Measurements from ENCODE around the gene APMAP.
"Not testable (repeated sequence)": the region's sequence is repeated elsewhere in the genome, so short reads cannot be mapped to it uniquely, and the experiment has no call there.

DNA sequence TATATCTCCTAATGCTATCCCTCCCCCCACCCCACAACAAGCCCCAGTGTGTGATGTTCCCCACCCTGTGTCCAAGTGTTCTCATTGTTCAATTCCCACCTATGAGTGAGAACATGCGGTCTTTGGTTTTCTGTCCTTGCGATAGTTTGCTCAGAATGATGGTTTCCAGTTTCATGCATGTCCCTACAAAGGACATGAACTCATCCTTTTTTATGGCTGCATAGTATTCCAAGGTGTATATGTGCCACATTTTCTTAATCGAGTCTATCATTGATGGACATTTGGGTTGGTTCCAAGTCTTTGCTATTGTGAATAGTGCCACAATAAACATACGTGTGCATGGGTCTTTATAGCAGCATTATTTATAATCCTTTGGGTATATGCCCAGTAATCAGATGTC is 8.8 kb upstream of the APMAP start:
- TF ChIP-seq IKZF1 (conservative IDR thresholded peaks at IDR 0.05); STAT3 (IDR thresholded peaks at IDR 0.05; ENCODE audit: low read depth, low read length); POLR2AphosphoS5 (IDR thresholded peaks at IDR 0.05; ENCODE audit: low read length): not testable (repeated sequence)
